Activated CD4-positive, alpha-beta T cell treated with anti-CD3 and anti-CD28 coated beads, Interleukin-2, amount 50 U/mL, for 48 hours (primary cell): Measurements from ENCODE around the gene MARCHF9.

Experiments used
- DNase-seq, 2 experiments: peaks; one replicate each; pipeline ENCODE4 v3.0.0-alpha.2; 2020

MARCHF9 gene

GRCh38 chr12:57739387-57739786 lies 15.5 kb upstream of the MARCHF9 start:
- DNase-seq: no peak

GRCh38 chr12:57739914-57740538 lies 14.9 kb upstream of the MARCHF9 start:
- no peak for DNase-seq

- peak; percentile 71 to 80 for DNase-seq
Observed at GRCh38 chr12:57740656-57741412, 14.1 kb upstream of the MARCHF9 start.

- DNase-seq: no peak
Observed at GRCh38 chr12:57741413-57741789, 13.5 kb upstream of the MARCHF9 start.

GRCh38 chr12:57741844-57742738 lies 12.8 kb upstream of the MARCHF9 start:
- DNase-seq: peak; percentile 81 to 83

GRCh38 chr12:57743769-57744168 lies 11.1 kb upstream of the MARCHF9 start:
- no peak for DNase-seq

- peak; percentile 80 to 82 for DNase-seq
Observed at GRCh38 chr12:57744194-57744776, 10.6 kb upstream of the MARCHF9 start.

GRCh38 chr12:57744777-57745484 lies 10.0 kb upstream of the MARCHF9 start, which contains the start of gene TSPAN31:
Gene TSPAN31 (plus strand): TSS chr12:57745039. CDS start chr12:57745155, 116 bp downstream.
- DNase-seq: peak; percentile 95 to 96

GRCh38 chr12:57745485-57745881 lies 9.4 kb upstream of the MARCHF9 start:
- peak in 1 of 2 experiments; percentile 25 for DNase-seq

- no peak for DNase-seq
Observed at GRCh38 chr12:57746025-57746424, 8.9 kb upstream of the MARCHF9 start.

- DNase-seq: no peak
Observed at GRCh38 chr12:57749061-57749460, 5.8 kb upstream of the MARCHF9 start.

- DNase-seq: no peak
Observed at GRCh38 chr12:57750561-57751431, 4.1 kb upstream of the MARCHF9 start.

- no peak for DNase-seq
Observed at GRCh38 chr12:57751432-57751787, 3.5 kb upstream of the MARCHF9 start.

- peak; percentile 98 to 99 for DNase-seq
Observed at GRCh38 chr12:57751788-57752667, 2.9 kb upstream of the MARCHF9 start, which contains the start of gene CDK4. Gene CDK4 (minus strand): TSS chr12:57752310. CDS start chr12:57751717, 593 bp downstream.

GRCh38 chr12:57752668-57753000 lies 2.3 kb upstream of the MARCHF9 start:
- DNase-seq: no peak

- no peak for DNase-seq
Observed at GRCh38 chr12:57753756-57754337, 1.1 kb upstream of the MARCHF9 start.

GRCh38 chr12:57755194-57755453 lies 221 bp downstream of the MARCHF9 start:
- no peak for DNase-seq

- peak; percentile 25 to 41 for DNase-seq
Observed at GRCh38 chr12:57755454-57756372, 810 bp downstream of the MARCHF9 start.
